ENCODE results near the gene TEDC1. TPM values are rescaled to one million over a fixed set of nuclear protein-coding genes. Genes with fewer than 3 reads are reported as not detected.
A peak's percentile ranks its signal among the peaks of the same experiment; 100 is the strongest.

The TEDC1 gene
- total RNA-seq, 1 experiment from 2014 or later, result 30.3 TPM

- H3K27ac Mint-ChIP-seq (ENCODE audit: unreplicated experiment), result no peak overlapping the region
- Histone ChIP-seq H3K27me3 (replicated peaks; ENCODE audit: control insufficient read depth, insufficient read depth, low read length) (no peaks in the 10 kb centered on the region), H3K4me3 (ENCODE audit: low read depth, low read length) (no peak overlapping the region), H3K36me3 (ENCODE audit: control insufficient read depth, insufficient read depth, low read length) (no peaks in the 10 kb centered on the region), H3K4me1 (no peaks in the 10 kb centered on the region), H3K9me3 (no peaks in the 10 kb centered on the region)
- no peak overlapping the region for H3K4me3 Mint-ChIP-seq (ENCODE audit: unreplicated experiment)
- no TSS peak for BruUV-seq (replicated peaks)
- POLR2A ChIA-PET, result no interaction called here
- peaks cover 12% of the 10 kb centered on the region for H3K27me3 Mint-ChIP-seq (ENCODE audit: insufficient read depth, unreplicated experiment)
- TF ChIP-seq CTCF (IDR thresholded peaks at IDR 0.05; ENCODE audit: insufficient read depth in 1 of 2, low read depth in 1 of 2, low read length in 1 of 2, severe bottlenecking in 1 of 2, unreplicated experiment in 1 of 2), result no peak
- intact Hi-C loops (cut with micrococcal nuclease; ENCODE audit: unreplicated experiment), result no loop called here
- H3K4me1 Mint-ChIP-seq (ENCODE audit: low read depth, unreplicated experiment), result no peaks in the 10 kb centered on the region
- H3K36me3 Mint-ChIP-seq (ENCODE audit: insufficient read depth, unreplicated experiment), result no peaks in the 10 kb centered on the region
- DNase-seq, result no peak
- H3K9me3 Mint-ChIP-seq (ENCODE audit: unreplicated experiment), result peaks cover 6% of the 10 kb centered on the region
- CTCF ChIA-PET, result no interaction called here
These were observed 26.1 kb downstream of the TEDC1 start for GRCh38 chr14:105517096-105517495.

GRCh38 chr14:105519946-105520698 lies 29.1 kb downstream of the TEDC1 start:
- Mint-ChIP-seq H3K27ac (ENCODE audit: unreplicated experiment) (no peak overlapping the region), H3K27me3 (ENCODE audit: insufficient read depth, unreplicated experiment) (peaks cover 18% of the 10 kb centered on the region), H3K9me3 (ENCODE audit: unreplicated experiment) (peaks cover 6% of the 10 kb centered on the region), H3K4me1 (ENCODE audit: low read depth, unreplicated experiment) (no peaks in the 10 kb centered on the region), H3K36me3 (ENCODE audit: insufficient read depth, unreplicated experiment) (no peaks in the 10 kb centered on the region), H3K4me3 (ENCODE audit: unreplicated experiment) (no peak overlapping the region)
- Histone ChIP-seq H3K4me1 (no peaks in the 10 kb centered on the region), H3K4me3 (ENCODE audit: low read depth, low read length) (no peak overlapping the region), H3K27me3 (replicated peaks; ENCODE audit: control insufficient read depth, insufficient read depth, low read length) (no peaks in the 10 kb centered on the region), H3K36me3 (ENCODE audit: control insufficient read depth, insufficient read depth, low read length) (no peaks in the 10 kb centered on the region), H3K9me3 (no peaks in the 10 kb centered on the region)
- DNase-seq, result no peak
- no TSS peak for BruUV-seq (replicated peaks)
- CTCF ChIA-PET, result interaction anchor here (0.7 to 1.1 kb wide), 2 partner anchors 8 to 12 kb away, joined by 4 to 6 read pairs; no protein-coding TSS in a partner anchor
- POLR2A ChIA-PET, result no interaction called here
- TF ChIP-seq CTCF (IDR thresholded peaks at IDR 0.05; ENCODE audit: insufficient read depth in 1 of 2, low read depth in 1 of 2, low read length in 1 of 2, severe bottlenecking in 1 of 2, unreplicated experiment in 1 of 2), result no peak
- intact Hi-C loops (cut with micrococcal nuclease; ENCODE audit: unreplicated experiment), result no loop called here

GRCh38 chr14:105525326-105525725 lies 34.3 kb downstream of the TEDC1 start:
- no peaks in the 10 kb centered on the region for H3K9me3 Mint-ChIP-seq (ENCODE audit: unreplicated experiment)
- BruUV-seq (replicated peaks), result no TSS peak
- peaks cover 11% of the 10 kb centered on the region for H3K27me3 Mint-ChIP-seq (ENCODE audit: insufficient read depth, unreplicated experiment)
- no peaks in the 10 kb centered on the region for H3K9me3 ChIP-seq
- no peaks in the 10 kb centered on the region for H3K36me3 ChIP-seq (ENCODE audit: control insufficient read depth, insufficient read depth, low read length)
- no peaks in the 10 kb centered on the region for H3K27me3 ChIP-seq (replicated peaks; ENCODE audit: control insufficient read depth, insufficient read depth, low read length)
- H3K36me3 Mint-ChIP-seq (ENCODE audit: insufficient read depth, unreplicated experiment), result peaks cover 5% of the 10 kb centered on the region
- ChIA-PET CTCF (interaction anchor here (0.6 kb wide), 1 partner anchor 199 kb away, joined by 3 read pairs; no protein-coding TSS in a partner anchor), POLR2A (no interaction called here)
- TF ChIP-seq CTCF (IDR thresholded peaks at IDR 0.05; ENCODE audit: insufficient read depth in 1 of 2, low read depth in 1 of 2, low read length in 1 of 2, severe bottlenecking in 1 of 2, unreplicated experiment in 1 of 2), result no peak
- intact Hi-C loops (cut with micrococcal nuclease; ENCODE audit: unreplicated experiment), result loop anchor here (5.0 kb wide), 1 partner anchor 33 kb away; the partner anchor contains the start of gene TEDC1
- DNase-seq, result no peak
- no peak overlapping the region for H3K27ac Mint-ChIP-seq (ENCODE audit: unreplicated experiment)
- no peak overlapping the region for H3K4me3 ChIP-seq (ENCODE audit: low read depth, low read length)
- no peaks in the 10 kb centered on the region for H3K4me1 Mint-ChIP-seq (ENCODE audit: low read depth, unreplicated experiment)
- H3K4me1 ChIP-seq, result peaks cover 12% of the 10 kb centered on the region
- peak overlapping the region; percentile 57 for H3K4me3 Mint-ChIP-seq (ENCODE audit: unreplicated experiment)

All from Caco-2 (cell line).